Measurements from ENCODE around the gene RPL13A. TPM values are rescaled to one million over a fixed set of nuclear protein-coding genes. Genes with fewer than 3 reads are reported as not detected.
"Not testable (repeated sequence)": the region's sequence is repeated elsewhere in the genome, so short reads cannot be mapped to it uniquely, and the experiment has no call there.

RPL13A gene
- total RNA-seq, 2 donors from 2014 or later = 1,758 to 2,456 TPM

DNA sequence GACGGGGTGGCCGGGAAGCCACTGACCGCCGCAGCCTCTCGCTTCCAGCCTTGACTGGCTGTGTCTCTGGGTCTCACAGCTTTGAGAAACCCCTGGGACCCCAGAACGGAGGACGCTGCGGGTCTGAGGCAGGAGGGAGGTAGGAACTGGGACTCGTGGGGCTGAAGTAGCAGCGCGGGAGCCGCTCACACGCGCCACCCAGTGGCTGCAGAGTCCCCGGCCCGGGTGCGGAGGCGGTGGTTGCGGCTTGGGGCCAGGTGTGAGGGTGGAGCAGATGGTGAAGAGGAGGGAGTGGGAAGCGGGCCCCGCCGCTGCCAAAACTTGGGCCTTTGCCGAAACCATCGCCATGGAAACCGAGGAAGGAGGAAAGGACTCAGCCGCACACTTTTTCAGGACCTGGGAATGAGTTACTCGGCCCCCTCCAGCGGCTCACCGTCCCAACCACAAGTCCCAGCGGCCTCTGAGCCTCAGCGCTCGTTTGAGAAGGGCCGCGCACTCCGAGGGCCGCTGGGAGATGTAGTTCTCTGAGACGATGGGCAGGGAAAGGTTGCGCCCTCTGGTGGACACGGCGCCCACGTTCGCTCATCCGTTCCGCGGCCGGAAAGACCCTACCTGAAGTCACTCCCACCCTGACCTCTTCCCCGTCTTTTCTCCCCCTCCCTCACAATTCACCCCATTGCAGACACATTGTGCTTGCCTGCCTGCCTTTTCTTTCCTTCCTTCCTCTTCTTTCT lies 43.9 kb upstream of the RPL13A start:
- H3K27ac ChIP-seq = peak overlapping the region in 3 of 4 donors; percentile 28 to 73 (median 59)
- DNase-seq = peak; percentile 95 to 97 (median 96)
- intact Hi-C loops (cut with DNase I) = loop anchor here (5.0 kb wide), 1 partner anchor 51 kb away; no protein-coding TSS in a partner anchor
- H3K36me3 ChIP-seq (replicated peaks in 1 of 2; ENCODE audit: insufficient read depth in 1 of 2, low read depth in 2 of 2) = no peaks in the 10 kb centered on the region
- 0% methylated on average over 8 to 47 of the region's 47 CpGs for WGBS, 2 donors
- H3K4me1 ChIP-seq = peaks cover 15% of the 10 kb centered on the region
- peaks cover 0 to 30% of the 10 kb centered on the region in 2 donors for H3K27me3 ChIP-seq
- TF ChIP-seq, protein P1, sequence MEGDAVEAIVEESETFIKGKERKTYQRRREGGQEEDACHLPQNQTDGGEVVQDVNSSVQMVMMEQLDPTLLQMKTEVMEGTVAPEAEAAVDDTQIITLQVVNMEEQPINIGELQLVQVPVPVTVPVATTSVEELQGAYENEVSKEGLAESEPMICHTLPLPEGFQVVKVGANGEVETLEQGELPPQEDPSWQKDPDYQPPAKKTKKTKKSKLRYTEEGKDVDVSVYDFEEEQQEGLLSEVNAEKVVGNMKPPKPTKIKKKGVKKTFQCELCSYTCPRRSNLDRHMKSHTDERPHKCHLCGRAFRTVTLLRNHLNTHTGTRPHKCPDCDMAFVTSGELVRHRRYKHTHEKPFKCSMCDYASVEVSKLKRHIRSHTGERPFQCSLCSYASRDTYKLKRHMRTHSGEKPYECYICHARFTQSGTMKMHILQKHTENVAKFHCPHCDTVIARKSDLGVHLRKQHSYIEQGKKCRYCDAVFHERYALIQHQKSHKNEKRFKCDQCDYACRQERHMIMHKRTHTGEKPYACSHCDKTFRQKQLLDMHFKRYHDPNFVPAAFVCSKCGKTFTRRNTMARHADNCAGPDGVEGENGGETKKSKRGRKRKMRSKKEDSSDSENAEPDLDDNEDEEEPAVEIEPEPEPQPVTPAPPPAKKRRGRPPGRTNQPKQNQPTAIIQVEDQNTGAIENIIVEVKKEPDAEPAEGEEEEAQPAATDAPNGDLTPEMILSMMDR (IDR thresholded peaks at IDR 0.05) = peak; percentile 63 to 98 (median 87)
- TF ChIP-seq POLR2A (IDR thresholded peaks at IDR 0.05) = peak in 2 of 3 donors; percentile 0 to 17
- peak overlapping the region; percentile 20 to 25 for H3K4me3 ChIP-seq
- H3K9me3 ChIP-seq = no peaks in the 10 kb centered on the region
- peak; percentile 90 for ATAC-seq

DNA sequence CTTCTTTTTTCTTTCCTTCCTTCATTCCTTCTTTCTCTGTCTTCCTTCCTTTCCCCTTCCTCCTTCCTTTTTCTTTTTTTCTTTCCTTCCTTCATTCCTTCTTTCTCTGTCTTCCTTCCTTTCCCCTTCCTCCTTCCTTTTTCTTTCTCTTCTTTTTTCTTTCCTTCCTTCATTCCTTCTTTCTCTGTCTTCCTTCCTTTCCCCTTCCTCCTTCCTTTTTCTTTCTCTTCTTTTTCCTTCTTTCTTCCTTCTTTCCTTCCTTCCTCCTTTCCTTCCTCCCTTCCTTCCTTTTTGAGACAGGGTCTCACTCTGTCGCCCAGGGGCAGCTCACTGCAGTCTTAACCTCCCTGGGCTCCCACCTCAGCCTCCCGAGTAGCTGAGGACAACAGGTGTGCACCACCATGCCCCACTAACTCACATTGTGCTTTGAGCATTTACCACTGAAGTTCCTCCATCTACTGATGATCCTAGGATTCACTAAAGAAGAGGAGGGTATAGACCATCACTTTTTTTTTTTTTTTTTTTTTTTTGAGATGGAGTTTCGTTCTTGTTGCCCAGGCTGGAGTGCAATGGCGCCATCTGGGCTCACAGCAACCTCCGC lies 43.2 kb upstream of the RPL13A start:
- not testable (repeated sequence) for ATAC-seq; DNase-seq; H3K4me3 ChIP-seq; H3K36me3 ChIP-seq (replicated peaks in 1 of 2; ENCODE audit: insufficient read depth in 1 of 2, low read depth in 2 of 2); H3K9me3 ChIP-seq; H3K27ac ChIP-seq
- WGBS, 2 donors = 47 to 73% methylated on average over 5 of the region's 5 CpGs
- H3K4me1 ChIP-seq = peaks cover 17% of the 10 kb centered on the region
- H3K27me3 ChIP-seq = peaks cover 0 to 24% of the 10 kb centered on the region in 2 donors
- intact Hi-C loops (cut with DNase I) = loop anchor here (5.0 kb wide), 1 partner anchor 52 kb away; no protein-coding TSS in a partner anchor
- TF ChIP-seq POLR2A (IDR thresholded peaks at IDR 0.05) = peak in 1 of 3 donors; percentile 2

DNA sequence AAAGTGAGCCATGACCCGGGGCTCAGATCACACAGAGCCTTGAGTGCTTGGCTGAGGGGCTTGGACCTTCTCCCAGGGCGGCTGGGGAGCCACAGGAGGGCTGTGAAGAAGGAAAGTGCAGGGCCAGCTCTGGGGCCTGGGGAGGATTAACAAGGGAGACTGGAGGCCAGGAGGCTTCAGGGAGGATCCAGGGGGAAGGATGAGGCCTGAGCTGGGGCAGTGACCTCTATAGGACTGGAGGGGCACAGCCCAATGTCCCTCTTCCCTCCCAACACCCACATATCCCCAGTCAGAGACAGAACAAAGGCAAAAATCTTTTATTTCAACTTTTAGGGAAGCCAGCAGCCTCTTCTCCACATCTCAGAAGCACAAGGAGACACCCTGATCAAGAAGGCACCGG lies 41.4 kb upstream of the RPL13A start:
- no peaks in the 10 kb centered on the region for H3K9me3 ChIP-seq
- H3K4me1 ChIP-seq = peaks cover 26% of the 10 kb centered on the region
- no peak overlapping the region for H3K27ac ChIP-seq
- DNase-seq (no peak), ATAC-seq (no peak)
- no peak for TF ChIP-seq POLR2A (IDR thresholded peaks at IDR 0.05)
- TF ChIP-seq, protein P1 (IDR thresholded peaks at IDR 0.05) = no peak
- intact Hi-C loops (cut with DNase I) = no loop called here
- no peak overlapping the region for H3K4me3 ChIP-seq
- no peaks in the 10 kb centered on the region for H3K36me3 ChIP-seq (replicated peaks in 1 of 2; ENCODE audit: insufficient read depth in 1 of 2, low read depth in 2 of 2)
- 71 to 75% methylated on average over 3 of the region's 3 CpGs for WGBS, 2 donors
- peaks cover 0 to 11% of the 10 kb centered on the region in 2 donors for H3K27me3 ChIP-seq

DNA sequence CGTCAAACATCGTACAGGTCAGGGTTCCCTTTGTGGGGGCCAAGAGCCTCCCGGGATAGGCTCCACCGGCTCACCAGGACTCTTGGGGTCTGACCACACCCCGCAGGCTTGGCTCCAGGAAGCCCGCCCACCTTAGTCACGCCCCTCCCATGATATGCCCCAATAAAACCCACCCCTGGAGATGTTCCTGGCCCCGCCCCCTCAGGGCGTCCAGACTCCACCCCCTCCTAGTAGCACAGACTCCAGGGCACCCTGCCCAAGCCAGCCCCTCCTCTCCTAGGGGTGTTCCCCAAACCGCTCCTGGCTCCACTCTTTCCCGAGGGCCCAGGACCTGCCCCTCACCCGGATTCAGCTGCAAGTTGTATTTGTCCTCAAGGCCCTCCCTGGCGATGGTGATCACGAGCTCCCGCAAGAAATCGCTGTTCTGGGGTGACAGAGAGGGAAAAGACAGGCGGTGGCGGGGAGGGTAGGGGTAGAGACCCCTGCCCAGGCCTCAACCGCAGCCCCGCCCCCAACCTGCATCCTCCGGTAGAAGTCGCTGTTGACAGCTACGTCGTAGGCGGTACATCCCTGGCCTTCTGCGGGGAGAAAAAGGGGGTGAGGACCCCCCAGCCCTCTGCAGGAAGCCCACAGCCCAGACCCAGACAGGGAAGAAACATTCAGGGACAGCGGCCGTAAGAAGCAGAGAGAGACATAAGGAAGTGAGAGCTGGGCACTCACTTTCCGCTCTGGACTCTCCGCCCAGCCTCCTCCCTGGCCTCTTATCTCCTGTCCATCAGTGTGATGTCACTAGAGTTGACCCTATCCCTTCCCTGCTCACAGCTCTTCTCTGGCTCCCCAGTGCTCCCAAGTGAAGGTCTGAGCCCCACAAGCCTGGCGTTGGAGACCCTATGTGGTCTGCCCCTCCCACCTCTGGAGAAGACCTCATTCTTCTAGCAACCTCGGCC lies 39.6 kb upstream of the RPL13A start:
- H3K27ac ChIP-seq = no peak overlapping the region
- TF ChIP-seq, protein P1 (IDR thresholded peaks at IDR 0.05) = no peak
- TF ChIP-seq POLR2A (IDR thresholded peaks at IDR 0.05) = no peak
- no peaks in the 10 kb centered on the region for H3K36me3 ChIP-seq (replicated peaks in 1 of 2; ENCODE audit: insufficient read depth in 1 of 2, low read depth in 2 of 2)
- intact Hi-C loops (cut with DNase I) = no loop called here
- 83% methylated on average over 15 to 32 of the region's 32 CpGs for WGBS, 2 donors
- no peak overlapping the region for H3K4me3 ChIP-seq
- H3K27me3 ChIP-seq = no peaks in the 10 kb centered on the region
- peaks cover 22% of the 10 kb centered on the region for H3K4me1 ChIP-seq
- ATAC-seq (no peak), DNase-seq (peak in 2 of 4 donors; percentile 26 to 38)
- no peaks in the 10 kb centered on the region for H3K9me3 ChIP-seq

DNA sequence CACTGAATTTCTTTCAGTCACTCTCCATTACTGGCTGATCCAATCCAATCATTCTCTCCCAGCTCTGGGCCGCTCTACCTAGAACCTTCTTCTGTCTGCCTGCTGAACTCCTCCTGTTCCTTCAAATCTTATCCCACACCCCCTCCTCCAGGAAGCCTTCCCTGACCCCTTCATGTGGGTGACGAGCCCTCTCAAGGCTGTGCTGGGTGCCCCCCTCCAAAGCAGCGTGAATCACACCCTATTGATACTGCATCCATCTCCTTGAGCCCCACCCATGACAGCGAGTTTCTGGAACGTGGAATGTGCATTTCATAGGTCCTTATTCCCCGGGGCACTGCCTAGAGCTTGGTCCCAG lies 39.0 kb upstream of the RPL13A start:
- intact Hi-C loops (cut with DNase I) = no loop called here
- H3K4me1 ChIP-seq = peaks cover 18% of the 10 kb centered on the region
- H3K4me3 ChIP-seq = no peak overlapping the region
- no peak for ATAC-seq
- TF ChIP-seq POLR2A (IDR thresholded peaks at IDR 0.05) = no peak
- TF ChIP-seq, protein P1 (IDR thresholded peaks at IDR 0.05) = no peak
- no peaks in the 10 kb centered on the region for H3K27me3 ChIP-seq
- H3K27ac ChIP-seq = no peak overlapping the region
- no peak for DNase-seq
- H3K36me3 ChIP-seq (replicated peaks in 1 of 2; ENCODE audit: insufficient read depth in 1 of 2, low read depth in 2 of 2) = no peaks in the 10 kb centered on the region
- H3K9me3 ChIP-seq = no peaks in the 10 kb centered on the region
- WGBS, 2 donors = 89 to 94% methylated on average over 6 of the region's 6 CpGs

All from body of pancreas (tissue), 4 donors.